HUES48 (cell line): ENCODE results near the gene MGRN1.

Experiments
- H3K27ac ChIP-seq: one replicate; pipeline ENCODE4 v1.7.0; 2013; ENCODE audit warnings: low read depth, low read length, inconsistent platforms
- H3K27me3 ChIP-seq: 2 replicates; pipeline ENCODE4 v1.6.1; 2013; ENCODE audit warnings: mild to moderate bottlenecking, low read length; ENCODE audit not compliant: control insufficient read depth, insufficient read depth
- H3K36me3 ChIP-seq: 2 replicates; pipeline ENCODE4 v1.6.1; 2013; ENCODE audit warnings: low read length; ENCODE audit not compliant: control insufficient read depth, insufficient read depth
- H3K4me1 ChIP-seq: 2 replicates; pipeline ENCODE4 v1.6.1; 2013; ENCODE audit warnings: mild to moderate bottlenecking, low read length; ENCODE audit not compliant: control insufficient read depth, insufficient read depth
- H3K4me3 ChIP-seq: 2 replicates; pipeline ENCODE4 v1.5.1; 2013; ENCODE audit warnings: mild to moderate bottlenecking, low read depth, low read length
- H3K9ac ChIP-seq: 2 replicates; pipeline ENCODE4 v1.6.1; 2013; ENCODE audit warnings: mild to moderate bottlenecking, low read depth, low read length, moderate library complexity
- H3K9me3 ChIP-seq: 2 replicates; pipeline ENCODE4 v1.6.1; 2013; ENCODE audit warnings: low read length; ENCODE audit not compliant: control insufficient read depth, insufficient read depth

MGRN1 gene

DNA sequence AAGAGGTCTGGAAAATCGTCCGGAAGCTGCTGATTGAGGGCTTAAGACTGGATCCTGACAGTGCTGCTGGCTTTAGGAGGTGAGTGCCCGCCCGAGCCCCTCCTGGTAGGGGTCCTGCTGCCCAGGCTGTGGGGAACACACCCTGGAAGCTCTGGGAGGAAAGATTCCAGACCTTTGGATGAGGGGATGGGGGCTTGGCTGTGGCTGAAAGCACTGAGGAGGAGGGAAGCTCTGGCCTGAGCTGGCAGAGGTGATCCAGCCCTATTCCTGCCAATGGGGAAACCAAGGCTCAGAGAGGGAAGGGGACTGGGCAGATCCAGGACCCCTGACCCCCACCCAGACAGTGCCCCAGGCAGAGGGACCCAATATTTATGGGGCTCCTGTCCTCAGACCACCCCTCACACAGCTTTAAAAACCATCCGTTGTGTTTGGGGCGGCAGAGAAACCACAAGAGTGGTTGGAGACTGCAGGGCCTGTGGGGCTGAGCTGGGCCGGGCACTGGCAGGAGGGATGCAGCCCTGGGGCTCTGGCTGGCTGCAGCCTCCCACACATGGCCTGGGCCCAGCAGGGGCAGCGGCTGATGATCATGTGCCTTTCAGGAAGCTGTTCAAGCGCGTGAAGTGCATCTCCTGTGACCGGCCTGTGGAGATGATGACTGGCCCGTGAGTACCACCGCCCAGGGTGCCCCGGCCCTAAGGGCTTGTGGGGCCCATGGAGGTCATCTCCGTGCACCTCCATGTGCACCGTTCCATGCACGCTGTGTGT is 32.7 kb upstream of the MGRN1 start:
- H3K27ac ChIP-seq, result no peak overlapping the region
- H3K4me1 ChIP-seq, result peaks cover 15% of the 10 kb centered on the region
- H3K36me3 ChIP-seq, result no peaks in the 10 kb centered on the region
- no peaks in the 10 kb centered on the region for H3K9me3 ChIP-seq
- no peaks in the 10 kb centered on the region for H3K27me3 ChIP-seq
- H3K9ac ChIP-seq, result no peak overlapping the region
- H3K4me3 ChIP-seq, result no peak overlapping the region

DNA sequence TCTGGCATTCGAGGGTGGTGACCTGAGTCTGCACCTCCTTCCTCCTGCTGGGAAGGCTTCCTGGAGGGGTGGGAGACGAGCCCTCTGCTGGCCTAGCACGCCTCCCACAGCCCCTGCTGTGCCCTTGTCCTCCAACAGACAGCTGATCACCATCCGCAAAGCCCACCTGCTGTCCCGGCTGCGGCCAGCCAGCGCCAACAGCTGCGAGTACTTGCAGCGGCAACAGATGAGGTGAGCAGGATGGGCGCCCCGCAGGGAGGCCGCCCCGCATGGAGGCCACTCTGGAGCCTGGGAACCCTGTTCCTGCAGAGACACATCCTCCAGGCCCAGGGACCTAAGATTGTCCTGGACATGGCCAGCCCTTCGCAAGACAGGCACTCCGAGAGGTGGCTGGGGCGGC is 31.5 kb upstream of the MGRN1 start:
- H3K4me1 ChIP-seq, result peaks cover 15% of the 10 kb centered on the region
- no peak overlapping the region for H3K9ac ChIP-seq
- H3K27ac ChIP-seq, result peak overlapping the region; percentile 32
- no peaks in the 10 kb centered on the region for H3K27me3 ChIP-seq
- H3K4me3 ChIP-seq, result no peak overlapping the region
- no peaks in the 10 kb centered on the region for H3K9me3 ChIP-seq
- H3K36me3 ChIP-seq, result no peaks in the 10 kb centered on the region

DNA sequence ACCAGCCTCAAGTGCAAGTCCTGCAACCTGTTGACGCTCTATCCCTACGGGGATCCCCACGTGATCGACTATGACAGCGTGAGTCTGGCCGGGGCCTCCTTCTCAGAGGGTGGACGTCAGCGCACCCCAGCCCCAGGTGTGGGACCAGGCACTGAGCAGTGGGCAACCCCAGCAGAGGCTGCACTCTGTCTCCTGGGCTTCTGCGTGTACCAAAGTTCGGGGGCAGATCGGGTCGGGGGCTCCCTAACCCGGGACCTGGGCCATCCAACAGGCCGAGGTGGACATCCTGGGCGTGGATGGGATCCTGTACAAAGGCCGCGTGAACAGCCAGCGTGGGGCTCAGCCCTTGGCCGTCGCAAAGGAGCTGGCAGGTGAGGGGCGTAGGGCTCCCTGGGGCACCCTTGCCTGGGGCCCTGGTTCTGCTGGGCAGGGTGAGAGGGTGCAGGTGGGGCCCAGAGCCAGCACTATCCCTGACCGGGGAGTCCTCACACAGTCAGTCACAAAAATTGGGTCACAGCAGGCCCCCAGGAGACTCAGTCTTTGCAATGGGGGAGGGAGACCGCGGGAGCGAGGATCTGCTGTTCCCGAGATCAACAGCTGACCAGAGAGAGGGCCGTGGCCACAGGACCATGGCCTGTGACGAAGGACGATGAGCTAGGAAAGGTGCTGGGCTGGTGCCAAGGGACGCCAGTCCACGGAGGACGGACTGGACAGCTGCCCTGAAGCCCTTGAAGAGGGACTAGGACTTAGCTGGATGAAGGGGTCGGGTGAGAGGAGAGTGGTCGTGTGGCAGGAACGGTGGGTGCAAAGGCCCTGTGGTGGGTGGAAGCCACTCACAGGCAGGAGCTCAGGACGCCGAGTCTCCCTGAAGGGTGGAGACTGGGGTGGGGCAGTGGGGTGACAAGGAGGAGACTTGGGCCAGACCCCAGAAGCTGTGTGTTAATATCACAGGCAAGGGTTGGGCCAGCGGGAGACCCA is 29.9 kb upstream of the MGRN1 start:
- Histone ChIP-seq H3K4me3 (no peak overlapping the region), H3K9ac (no peak overlapping the region), H3K9me3 (no peaks in the 10 kb centered on the region), H3K27me3 (no peaks in the 10 kb centered on the region), H3K27ac (no peak overlapping the region), H3K36me3 (no peaks in the 10 kb centered on the region), H3K4me1 (peaks cover 15% of the 10 kb centered on the region)

DNA sequence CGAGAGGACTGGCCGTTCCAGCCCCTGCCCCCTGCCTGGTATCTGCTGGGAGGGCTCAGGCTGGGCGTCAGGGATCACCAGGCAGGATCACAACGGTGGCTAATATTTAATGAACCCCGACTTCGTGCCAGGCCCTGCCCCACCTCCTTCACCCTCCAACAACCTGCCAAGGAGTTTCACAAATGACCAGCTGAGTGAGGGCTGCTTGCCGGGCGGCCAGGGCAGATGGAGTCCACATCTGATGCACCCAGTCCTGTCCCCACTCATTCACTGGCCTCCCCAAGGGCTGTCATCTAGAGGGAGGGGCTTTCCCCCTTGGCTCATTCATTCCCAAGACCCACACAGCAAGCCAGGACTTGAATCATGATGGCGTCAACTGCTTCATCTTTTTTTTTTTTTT is 27.5 kb upstream of the MGRN1 start:
- Histone ChIP-seq H3K4me1 (peaks cover 18% of the 10 kb centered on the region), H3K9me3 (no peaks in the 10 kb centered on the region), H3K27me3 (no peaks in the 10 kb centered on the region), H3K27ac (no peak overlapping the region), H3K36me3 (no peaks in the 10 kb centered on the region), H3K4me3 (no peak overlapping the region), H3K9ac (no peak overlapping the region)

DNA sequence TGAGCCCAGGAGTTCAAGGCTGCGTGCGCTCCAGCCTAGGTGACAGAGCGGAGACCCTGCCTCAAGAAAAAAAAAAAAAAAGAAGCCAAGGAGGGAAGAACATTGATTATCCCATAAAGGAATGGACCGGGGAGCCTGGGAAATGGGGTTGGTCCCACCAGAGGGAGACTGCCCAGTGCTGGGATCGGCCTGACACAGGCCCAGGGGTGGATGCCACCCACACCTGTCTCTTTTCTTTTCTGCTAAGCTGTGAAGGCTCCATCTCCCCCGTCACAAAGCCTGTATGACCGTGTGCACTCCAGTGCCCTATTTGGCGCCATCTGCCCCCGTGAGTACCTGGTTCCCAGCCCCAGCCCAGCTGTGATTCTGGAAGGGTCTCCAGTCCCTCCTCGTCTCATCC is 25.6 kb upstream of the MGRN1 start:
- Histone ChIP-seq H3K9ac (no peak overlapping the region), H3K27ac (no peak overlapping the region), H3K27me3 (no peaks in the 10 kb centered on the region), H3K36me3 (no peaks in the 10 kb centered on the region), H3K9me3 (no peaks in the 10 kb centered on the region), H3K4me1 (peaks cover 5% of the 10 kb centered on the region), H3K4me3 (no peak overlapping the region)

DNA sequence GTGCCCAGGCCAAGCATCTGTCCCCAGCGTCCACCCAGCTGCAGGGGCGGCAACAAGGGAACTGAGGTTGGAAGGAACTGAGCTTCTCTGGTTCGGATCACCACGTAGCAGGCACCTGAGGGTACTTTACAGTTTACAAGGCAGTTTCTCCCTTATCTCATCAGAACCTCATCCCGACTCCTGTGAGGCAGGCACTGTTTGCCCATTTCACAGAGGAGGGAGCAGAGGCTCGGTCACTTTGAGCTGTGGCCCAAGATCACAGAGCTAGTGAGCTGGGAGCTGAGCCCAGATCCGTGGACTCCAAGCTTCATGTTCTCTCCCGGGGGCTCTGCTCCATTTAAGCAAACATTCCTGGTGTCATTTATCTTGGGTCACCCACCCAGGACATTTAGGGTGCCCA is 25.1 kb upstream of the MGRN1 start:
- peaks cover 3% of the 10 kb centered on the region; the same call in 1 of the 2 replicates for H3K4me1 ChIP-seq
- no peak overlapping the region for H3K27ac ChIP-seq
- no peak overlapping the region for H3K4me3 ChIP-seq
- no peaks in the 10 kb centered on the region for H3K9me3 ChIP-seq
- no peaks in the 10 kb centered on the region for H3K36me3 ChIP-seq
- H3K9ac ChIP-seq, result no peak overlapping the region
- H3K27me3 ChIP-seq, result no peaks in the 10 kb centered on the region

DNA sequence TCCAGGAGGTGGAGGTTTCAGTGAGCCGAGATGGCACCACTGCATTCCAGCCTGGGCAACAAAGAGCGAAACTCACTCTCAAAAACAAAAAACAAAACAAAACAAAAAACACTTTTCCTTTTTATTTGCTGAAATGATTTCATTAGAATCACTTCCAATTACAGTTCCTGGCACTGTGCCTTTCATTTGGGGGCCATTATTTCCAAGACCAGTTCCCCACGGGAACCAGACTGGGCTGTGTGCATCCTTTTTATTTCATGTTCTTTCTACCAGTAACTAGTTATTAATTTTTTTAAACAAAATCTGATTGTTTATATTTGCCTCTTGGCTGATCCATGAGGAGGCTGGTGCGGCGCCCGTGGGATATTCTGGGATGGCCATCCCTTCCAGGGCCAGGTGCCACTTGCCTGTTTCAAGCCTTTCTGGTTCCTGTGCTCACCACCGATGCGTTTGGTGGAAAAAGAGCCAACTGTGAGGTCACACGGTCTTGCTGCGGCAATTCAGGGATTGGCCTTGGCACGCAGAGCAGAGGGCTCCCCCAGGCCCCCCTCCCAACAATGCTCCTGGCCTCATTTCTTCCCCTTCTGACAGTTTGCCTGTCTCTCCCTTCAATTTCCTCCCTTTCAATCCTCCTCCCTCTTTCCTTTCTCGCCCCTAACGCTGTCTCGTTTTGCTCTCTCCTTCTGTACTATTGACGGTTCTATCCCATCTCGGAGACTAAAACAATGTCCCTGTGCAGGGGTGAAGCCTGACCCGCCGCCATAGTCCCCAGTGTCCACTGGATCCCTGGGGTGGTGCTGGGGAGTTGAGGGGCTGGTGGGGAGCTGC is 23.4 kb upstream of the MGRN1 start:
- Histone ChIP-seq H3K27ac (no peak overlapping the region), H3K9ac (no peak overlapping the region), H3K27me3 (no peaks in the 10 kb centered on the region), H3K4me3 (no peak overlapping the region), H3K9me3 (no peaks in the 10 kb centered on the region), H3K4me1 (peaks cover 3% of the 10 kb centered on the region; the same call in 1 of the 2 replicates), H3K36me3 (no peaks in the 10 kb centered on the region)

DNA sequence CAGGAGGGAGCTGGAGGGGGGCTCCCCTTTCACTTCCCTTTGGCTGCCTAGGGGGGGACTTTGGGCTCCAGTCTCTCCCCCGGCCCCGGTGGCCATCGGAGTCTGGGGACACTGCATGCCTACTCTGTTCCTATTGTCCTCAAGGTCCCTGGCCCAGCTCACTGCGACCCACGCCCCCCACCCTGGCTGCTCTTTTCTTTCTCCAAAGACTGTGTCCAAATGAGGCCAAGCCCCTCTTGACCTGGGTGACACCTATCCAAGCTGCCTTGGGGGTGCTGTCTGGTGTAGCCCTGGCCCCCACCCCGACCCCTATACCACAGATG is 22.8 kb upstream of the MGRN1 start:
- Histone ChIP-seq H3K27ac (no peak overlapping the region), H3K4me1 (peaks cover 3% of the 10 kb centered on the region; the same call in 1 of the 2 replicates), H3K9me3 (no peaks in the 10 kb centered on the region), H3K4me3 (no peak overlapping the region), H3K9ac (no peak overlapping the region), H3K27me3 (no peaks in the 10 kb centered on the region), H3K36me3 (no peaks in the 10 kb centered on the region)

DNA sequence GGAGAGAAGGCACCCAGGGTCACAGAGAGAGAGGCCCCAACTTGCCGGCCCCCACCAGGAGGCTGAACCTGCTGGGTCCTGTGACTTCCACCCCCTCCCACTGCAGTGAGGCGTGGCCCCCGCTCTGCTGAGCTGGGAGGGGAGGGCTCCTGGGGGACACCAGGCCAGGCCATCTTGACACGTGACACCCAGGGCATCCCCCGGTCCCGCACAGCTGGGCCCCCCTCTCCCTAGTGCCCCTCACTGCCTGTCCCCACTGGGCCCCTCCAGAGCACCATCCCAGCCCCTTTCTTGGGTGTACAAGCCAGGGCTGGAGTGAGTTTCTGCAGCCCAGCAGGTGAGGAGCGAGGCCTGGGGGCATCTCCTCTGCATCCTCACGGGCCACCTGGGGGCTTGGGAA is 22.3 kb upstream of the MGRN1 start:
- Histone ChIP-seq H3K4me1 (peaks cover 3% of the 10 kb centered on the region; the same call in 1 of the 2 replicates), H3K4me3 (no peak overlapping the region), H3K27ac (no peak overlapping the region), H3K36me3 (peaks cover 1% of the 10 kb centered on the region; the same call in 1 of the 2 replicates), H3K9me3 (no peaks in the 10 kb centered on the region), H3K9ac (no peak overlapping the region), H3K27me3 (no peaks in the 10 kb centered on the region)

DNA sequence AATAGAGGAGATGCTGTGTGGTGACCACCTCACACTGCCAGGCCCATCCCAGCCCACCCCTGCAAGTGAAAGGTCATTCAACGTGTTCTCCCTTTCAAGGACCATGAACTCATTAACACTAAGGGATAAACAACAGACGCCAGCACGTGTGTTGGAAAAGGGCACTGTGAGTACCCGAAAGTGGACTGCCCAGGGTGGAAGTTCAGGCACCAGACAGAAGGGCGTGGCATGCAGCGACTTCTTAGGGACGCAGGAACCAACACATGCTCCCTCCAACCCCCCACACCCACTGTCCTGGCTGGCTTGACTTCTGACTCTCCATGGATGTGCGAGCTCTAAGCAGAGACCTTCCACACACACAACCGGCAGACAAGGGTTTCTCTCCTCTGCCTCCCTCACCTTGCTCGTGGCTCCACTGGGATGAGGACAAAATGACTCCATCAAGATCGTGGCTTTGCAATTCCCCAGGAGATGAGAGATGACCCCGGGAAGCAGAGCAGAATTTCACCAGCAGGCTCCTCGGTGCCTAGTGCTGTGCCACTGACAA is 20.9 kb upstream of the MGRN1 start:
- H3K36me3 ChIP-seq, result peaks cover 15% of the 10 kb centered on the region

More for the DNA sequence above, 20.9 kb upstream of the MGRN1 start:
- H3K4me1 ChIP-seq, result peaks cover 3% of the 10 kb centered on the region; the same call in 1 of the 2 replicates
- H3K9ac ChIP-seq, result no peak overlapping the region
- H3K27me3 ChIP-seq, result no peaks in the 10 kb centered on the region
- H3K9me3 ChIP-seq, result no peaks in the 10 kb centered on the region
- no peak overlapping the region for H3K27ac ChIP-seq
- H3K4me3 ChIP-seq, result no peak overlapping the region
